Prostate gland (tissue), 2 donors: ENCODE results near the gene C3orf22. TPM values are rescaled to one million over a fixed set of nuclear protein-coding genes. Genes with fewer than 3 reads are reported as not detected.

Experiments used
- DNase-seq: peaks from one replicate; pipeline ENCODE4 v3.0.0-alpha.2; 2019; ENCODE audit warnings: low spot score
- H3K27ac ChIP-seq, 2 donors: fragments of 200-600 bp; sonication (generic); 2 replicates each; pipeline ENCODE4 v1.5.1; 2017 to 2019
- H3K27me3 ChIP-seq: fragments of 200-600 bp; sonication (generic); replicated peaks from 2 replicates; pipeline ENCODE4 v1.5.1; 2019; ENCODE audit not compliant: insufficient read depth
- H3K36me3 ChIP-seq, 2 donors: fragments of 200-600 bp; sonication (generic); 1 replicate in 1 of 2; 2 replicates in 1 of 2; pipeline versions ENCODE4 v1.5.1 to v1.8.1; 2017 to 2019
- H3K4me1 ChIP-seq: fragments of 200-600 bp; sonication (generic); replicated peaks from 2 replicates; pipeline ENCODE4 v1.5.1; 2019
- H3K4me3 ChIP-seq, 2 donors: fragments of 200-600 bp; sonication (generic); 2 replicates each; pipeline ENCODE4 v1.5.1; 2017 to 2019
- H3K9me3 ChIP-seq: fragments of 200-600 bp; sonication (generic); 2 replicates; pipeline ENCODE4 v1.5.1; 2017
- CTCF ChIP-seq, 4 experiments: fragments of 200-600 bp in 2 of 4; fragments of 450-650 bp in 2 of 4; sonication (generic) in 2 of 4; IDR thresholded peaks; 1 replicate in 3 of 4; 2 replicates in 1 of 4; pipeline ENCODE4 v1.5.1; 2016 to 2019; ENCODE audit warnings: antibody characterized with exemption in 4 of 4, mild to moderate bottlenecking in 2 of 4, moderate library complexity in 2 of 4
- POLR2A ChIP-seq: fragments of 450-650 bp; IDR thresholded peaks from one replicate; pipeline ENCODE4 v1.6.1; 2016; ENCODE audit warnings: antibody characterized with exemption, mild to moderate bottlenecking
- POLR2AphosphoS5 ChIP-seq: sonication (generic); formaldehyde crosslinking; IDR thresholded peaks from one replicate; pipeline ENCODE4 v1.6.1; 2017; ENCODE audit warnings: antibody characterized with exemption
- WGBS: methylation state at CpG from one replicate; pipeline ENCODE4 v1.1.5; 2018; 5-methylcytosine and 5-hydroxymethylcytosine counted together
- intact Hi-C: fragments of 100-400 bp; cut with DNase I; formaldehyde crosslinking; loops from one replicate; pipeline ENCODE4 v1.14.2; 2022
- total RNA-seq, 2 donors: library from RNA; depleted of rRNA; stranded (reverse); fragments of >200 nt; gene quantifications; one replicate each; pipeline ENCODE4 v1.1.0, GENCODE V29; 2016

The C3orf22 gene
- total RNA-seq, 2 donors from 2014 or later, result 4.9 TPM; not detected in 1

DNA sequence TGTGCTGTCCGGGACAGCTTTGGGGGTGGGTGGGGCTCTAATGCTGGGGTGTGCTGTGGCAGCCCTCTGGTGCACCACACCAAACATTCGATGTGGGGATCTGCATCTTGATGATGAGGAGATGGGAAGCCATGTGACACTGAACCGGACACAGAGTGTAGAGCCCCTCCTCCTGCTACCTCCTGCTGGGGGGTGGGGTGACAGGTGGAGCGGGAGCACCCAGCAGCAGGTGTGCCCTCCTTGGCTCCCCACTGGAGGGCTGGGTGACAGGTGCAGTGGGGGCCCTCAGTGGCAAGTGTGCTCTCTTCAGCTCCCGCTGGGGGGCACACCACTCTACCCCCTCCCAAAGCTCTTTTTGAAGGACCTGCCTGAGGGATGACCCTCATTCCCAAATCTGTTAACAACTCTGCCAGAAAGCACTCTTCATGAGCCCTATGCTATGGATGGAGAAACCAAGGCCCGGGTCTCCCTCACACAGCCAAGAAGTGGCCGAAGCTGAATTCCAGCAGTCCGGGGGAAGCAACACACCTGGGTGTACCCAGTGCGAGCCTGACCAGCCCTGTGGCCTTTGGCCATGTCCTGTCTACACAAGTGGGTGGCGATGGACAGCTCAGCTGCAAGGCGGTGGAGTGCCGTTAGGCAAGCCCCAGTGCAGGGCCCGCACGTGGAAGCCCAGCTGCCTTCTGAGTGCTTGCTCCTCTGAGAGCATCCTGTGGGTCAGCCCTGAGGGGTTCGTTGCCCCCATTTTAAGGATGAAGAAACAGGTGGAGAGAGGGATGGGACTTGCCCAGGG lies 40.5 kb downstream of the C3orf22 start:
- no peaks in the 10 kb centered on the region for H3K36me3 ChIP-seq
- no peaks in the 10 kb centered on the region for H3K27me3 ChIP-seq
- H3K4me3 ChIP-seq, result no peak overlapping the region
- no peaks in the 10 kb centered on the region for H3K4me1 ChIP-seq
- no peaks in the 10 kb centered on the region for H3K9me3 ChIP-seq
- TF ChIP-seq POLR2A (no peak), CTCF (IDR thresholded peaks at IDR 0.05) (no peak), POLR2AphosphoS5 (no peak)
- H3K27ac ChIP-seq, result no peak overlapping the region
- intact Hi-C loops, result no loop called here
- DNase-seq, result no peak
- 90% methylated on average over 14 of the region's 15 CpGs for WGBS

DNA sequence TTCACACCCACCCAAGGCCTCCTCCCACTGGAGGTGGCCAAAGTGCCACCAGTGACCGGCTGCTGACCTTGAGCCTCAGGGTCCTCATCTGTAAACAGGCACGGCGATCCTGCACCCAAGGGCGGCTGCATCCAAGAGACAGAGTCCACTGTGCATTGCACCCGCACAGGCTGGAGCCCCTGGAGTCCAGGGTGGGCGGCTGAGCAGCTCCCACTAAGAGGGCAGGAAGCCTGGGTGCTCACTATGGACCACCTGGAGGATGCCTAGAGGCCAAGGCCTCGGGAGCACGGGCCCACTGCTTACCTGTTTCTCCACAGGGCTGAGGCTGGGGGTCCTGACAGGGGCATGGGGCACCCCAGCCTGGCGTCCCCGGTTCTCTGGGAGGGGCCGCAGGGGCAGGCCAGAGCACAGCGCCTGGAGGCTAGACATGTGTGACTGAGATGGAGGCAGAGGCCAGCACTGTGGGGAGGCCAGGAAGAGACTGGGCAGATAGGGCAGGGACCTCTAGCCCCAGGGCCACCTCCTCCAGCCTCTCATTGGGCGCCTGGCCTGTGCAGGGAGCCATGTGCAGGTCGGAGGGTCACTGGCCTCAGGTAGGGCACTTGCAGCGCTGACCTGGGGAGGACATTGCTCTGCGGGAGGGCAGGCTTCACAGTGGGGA lies 41.3 kb downstream of the C3orf22 start, which contains the start of gene UROC1:
Gene UROC1 (minus strand): TSS at position 483 of the 661 bp plus-strand sequence. CDS start 54 bp downstream, at position 429.
- H3K36me3 ChIP-seq, result no peaks in the 10 kb centered on the region
- H3K9me3 ChIP-seq, result no peaks in the 10 kb centered on the region
- H3K4me3 ChIP-seq, result no peak within 1 kb of the TSS
- TF ChIP-seq POLR2AphosphoS5, result no peak
- no peak for TF ChIP-seq CTCF (IDR thresholded peaks at IDR 0.05)
- TF ChIP-seq POLR2A, result no peak
- 94% methylated on average over 11 of the region's 16 CpGs for WGBS
- H3K27ac ChIP-seq, result no peak within 1 kb of the TSS
- H3K4me1 ChIP-seq, result no peaks in the 10 kb centered on the region
- no peaks in the 10 kb centered on the region for H3K27me3 ChIP-seq
- intact Hi-C loops, result no loop called here
- DNase-seq, result no peak

DNA sequence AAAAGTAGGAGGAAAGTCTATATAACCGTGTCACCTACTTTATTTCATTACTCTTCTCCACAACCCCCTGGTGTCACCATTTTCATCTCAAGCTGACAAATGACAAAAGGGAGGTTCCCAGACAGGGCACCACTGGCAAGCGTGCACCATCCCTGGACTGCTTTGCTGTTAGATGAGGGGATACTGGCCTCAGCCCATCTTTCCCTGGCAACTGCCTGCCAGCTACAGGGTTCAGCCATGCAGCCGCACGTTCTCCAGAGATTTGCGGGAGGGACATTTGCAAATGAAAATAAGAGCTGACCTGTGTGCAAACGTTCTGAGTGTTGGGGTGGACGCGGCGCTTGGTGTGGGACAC lies 41.8 kb downstream of the C3orf22 start:
- H3K27me3 ChIP-seq, result no peaks in the 10 kb centered on the region
- H3K4me3 ChIP-seq, result no peak overlapping the region
- no peak overlapping the region for H3K27ac ChIP-seq
- whole genome bisulfite sequencing, result 86% methylated on average over 9 of the region's 9 CpGs
- no peak for DNase-seq
- intact Hi-C loops, result no loop called here
- no peaks in the 10 kb centered on the region for H3K4me1 ChIP-seq
- TF ChIP-seq POLR2AphosphoS5, result no peak
- TF ChIP-seq CTCF (IDR thresholded peaks at IDR 0.05), result no peak
- TF ChIP-seq POLR2A, result no peak
- H3K36me3 ChIP-seq, result no peaks in the 10 kb centered on the region
- no peaks in the 10 kb centered on the region for H3K9me3 ChIP-seq

GRCh38 chr3:126516152-126516935 lies 42.4 kb downstream of the C3orf22 start:
- 92% methylated on average over 3 of the region's 6 CpGs for WGBS
- DNase-seq, result no peak
- no peak for TF ChIP-seq POLR2A
- TF ChIP-seq POLR2AphosphoS5, result no peak
- no peak for TF ChIP-seq CTCF (IDR thresholded peaks at IDR 0.05)
- no peak overlapping the region for H3K27ac ChIP-seq
- H3K4me1 ChIP-seq, result no peaks in the 10 kb centered on the region
- H3K36me3 ChIP-seq, result no peaks in the 10 kb centered on the region
- no peak overlapping the region for H3K4me3 ChIP-seq
- H3K9me3 ChIP-seq, result no peaks in the 10 kb centered on the region
- intact Hi-C loops, result no loop called here
- no peaks in the 10 kb centered on the region for H3K27me3 ChIP-seq
